HL-60 (cell line): ENCODE data around the gene NRP2.

Source experiments
- DNase-seq, 2 experiments: peaks; one replicate each; pipeline ENCODE4 v3.0.0-alpha.2; 2010 to 2020; ENCODE audit warnings: low read depth in 1 of 2, low spot score in 1 of 2
- H3K27ac ChIP-seq: fragments of 250-450 bp; sonication (Bioruptor Pico); replicated peaks from 2 replicates; pipeline ENCODE4 v1.5.1; 2020; ENCODE audit warnings: mild to moderate bottlenecking, moderate library complexity
- H3K27me3 ChIP-seq: fragments of 250-450 bp; sonication (Bioruptor Pico); 2 replicates; pipeline ENCODE4 v1.5.1; 2021; ENCODE audit warnings: mild to moderate bottlenecking, moderate library complexity; ENCODE audit not compliant: insufficient read depth, poor library complexity, severe bottlenecking
- H3K4me3 ChIP-seq: replicated peaks from 2 replicates; pipeline ENCODE4 v1.5.1; 2011; ENCODE audit warnings: mild to moderate bottlenecking, control low read depth, low read length; ENCODE audit not compliant: insufficient read depth
- CTCF ChIP-seq: IDR thresholded peaks from one replicate; pipeline ENCODE4 v1.5.1; 2011; ENCODE audit warnings: low read length, control low read depth, inconsistent platforms; ENCODE audit not compliant: insufficient read depth
- GABPA ChIP-seq: IDR thresholded peaks from 2 replicates; pipeline ENCODE4 v1.6.1; 2012; ENCODE audit warnings: low read depth
- POLR2AphosphoS5 ChIP-seq: IDR thresholded peaks from 2 replicates; pipeline ENCODE4 v1.6.1; 2012; ENCODE audit warnings: low read depth
- REST ChIP-seq: IDR thresholded peaks from 2 replicates; pipeline ENCODE4 v1.6.1; 2012; ENCODE audit warnings: low read depth; ENCODE audit not compliant: insufficient replicate concordance
- SPI1 ChIP-seq: IDR thresholded peaks from 2 replicates; pipeline ENCODE4 v1.6.1; 2012; ENCODE audit warnings: low read depth, mild to moderate bottlenecking, borderline replicate concordance

Gene NRP2

GRCh38 chr2:205727174-205727573 lies 44.9 kb downstream of the NRP2 start:
- TF ChIP-seq CTCF = no peak
- no peak for TF ChIP-seq GABPA
- no peak for TF ChIP-seq POLR2AphosphoS5
- TF ChIP-seq REST = no peak
- no peak for TF ChIP-seq SPI1
- H3K27ac ChIP-seq = no peak overlapping the region
- no peaks in the 10 kb centered on the region for H3K27me3 ChIP-seq
- DNase-seq = no peak
- no peak overlapping the region for H3K4me3 ChIP-seq

GRCh38 chr2:205728366-205728765 lies 46.1 kb downstream of the NRP2 start:
- Histone ChIP-seq H3K4me3 (no peak overlapping the region), H3K27ac (no peak overlapping the region), H3K27me3 (no peaks in the 10 kb centered on the region)
- no peak for DNase-seq
- no peak for TF ChIP-seq SPI1
- TF ChIP-seq REST = no peak
- TF ChIP-seq POLR2AphosphoS5 = no peak
- no peak for TF ChIP-seq CTCF
- TF ChIP-seq GABPA = no peak

- no peak for DNase-seq
- Histone ChIP-seq H3K4me3 (no peak overlapping the region), H3K27ac (no peak overlapping the region), H3K27me3 (no peaks in the 10 kb centered on the region)
- TF ChIP-seq GABPA = no peak
- TF ChIP-seq CTCF = no peak
- no peak for TF ChIP-seq SPI1
- no peak for TF ChIP-seq POLR2AphosphoS5
- no peak for TF ChIP-seq REST
Measured at GRCh38 chr2:205730191-205730590, 47.9 kb downstream of the NRP2 start.
